GM23338 (cell line): ENCODE results near the gene RBM34. TPM values are rescaled to one million over a fixed set of nuclear protein-coding genes. Genes with fewer than 3 reads are reported as not detected.

Experiments
- ATAC-seq: fragments of 200-7000 bp; cut with Tn5 transposase; 3 replicates; pipeline ENCODE4 v1.9.1; 2020
- DNase-seq: peaks from one replicate; pipeline ENCODE4 v3.0.0-alpha.2; 2015; ENCODE audit warnings: low spot score
- H2AFZ ChIP-seq: fragments of 200-600 bp; sonication (generic); 2 replicates; pipeline ENCODE4 v1.8.0; 2016; ENCODE audit warnings: antibody characterized with exemption, mild to moderate bottlenecking, moderate library complexity
- H3F3A ChIP-seq: fragments of 200-600 bp; sonication (generic); replicated peaks from 2 replicates; pipeline ENCODE4 v1.8.0; 2017; ENCODE audit warnings: antibody characterized with exemption, mixed run types, low read depth
- H3K27ac ChIP-seq: fragments of 200-600 bp; sonication (generic); 2 replicates; pipeline ENCODE4 v1.6.1; 2016; ENCODE audit warnings: low read depth
- H3K27me3 ChIP-seq: fragments of 200-600 bp; sonication (generic); 2 replicates; pipeline ENCODE4 v1.8.0; 2016; ENCODE audit warnings: mild to moderate bottlenecking, mixed run types, moderate library complexity; ENCODE audit not compliant: insufficient read depth
- H3K36me3 ChIP-seq: fragments of 200-600 bp; sonication (generic); 2 replicates; pipeline ENCODE4 v1.8.0; 2016; ENCODE audit warnings: mild to moderate bottlenecking; ENCODE audit not compliant: insufficient read depth
- H3K4me1 ChIP-seq: fragments of 200-600 bp; sonication (generic); 2 replicates; pipeline ENCODE4 v1.8.0; 2016; ENCODE audit warnings: mild to moderate bottlenecking, moderate library complexity; ENCODE audit not compliant: insufficient read depth
- H3K4me2 ChIP-seq: fragments of 200-600 bp; sonication (generic); 2 replicates; pipeline ENCODE4 v1.7.1; 2017; ENCODE audit warnings: mixed run types
- H3K4me3 ChIP-seq: fragments of 200-600 bp; sonication (generic); 2 replicates; pipeline ENCODE4 v1.6.1; 2016; ENCODE audit warnings: mixed run types
- H3K79me2 ChIP-seq: fragments of 200-600 bp; sonication (generic); replicated peaks from 2 replicates; pipeline ENCODE4 v1.8.0; 2017; ENCODE audit warnings: mild to moderate bottlenecking; ENCODE audit not compliant: insufficient read depth
- H3K9me2 ChIP-seq: fragments of 200-600 bp; sonication (generic); 2 replicates; pipeline ENCODE4 v1.8.0; 2017; ENCODE audit not compliant: insufficient read depth
- H4K20me1 ChIP-seq: fragments of 200-600 bp; sonication (generic); replicated peaks from 2 replicates; pipeline ENCODE4 v1.8.0; 2017; ENCODE audit warnings: mild to moderate bottlenecking; ENCODE audit not compliant: insufficient read depth
- H3K27ac Mint-ChIP-seq: 2 replicates; pipeline ENCODE4 v1.8.0; 2020; ENCODE audit warnings: inconsistent platforms, mild to moderate bottlenecking, moderate library complexity, mixed read lengths
- H3K27me3 Mint-ChIP-seq: 3 replicates; pipeline ENCODE4 v1.8.0; 2022; ENCODE audit warnings: low read depth, mild to moderate bottlenecking, moderate library complexity, mixed read lengths, inconsistent platforms; ENCODE audit not compliant: insufficient read depth, poor library complexity
- H3K36me3 Mint-ChIP-seq: 3 replicates; pipeline ENCODE4 v1.8.0; 2021; ENCODE audit warnings: low read depth, mild to moderate bottlenecking, inconsistent platforms, moderate library complexity, mixed read lengths
- H3K4me1 Mint-ChIP-seq: 3 replicates; pipeline ENCODE4 v1.8.0; 2020; ENCODE audit warnings: mild to moderate bottlenecking, inconsistent platforms, mixed read lengths
- H3K4me3 Mint-ChIP-seq: 3 replicates; pipeline ENCODE4 v1.8.0; 2021; ENCODE audit warnings: moderate library complexity, mild to moderate bottlenecking, inconsistent platforms, mixed read lengths
- H3K9me3 Mint-ChIP-seq: 3 replicates; pipeline ENCODE4 v1.8.0; 2020; ENCODE audit warnings: moderate library complexity, mild to moderate bottlenecking, inconsistent platforms, mixed read lengths
- CREB1 ChIP-seq: fragments of 250-450 bp; sonication (Bioruptor Pico); IDR thresholded peaks from 2 replicates; pipeline ENCODE4 v1.5.0; 2020; ENCODE audit warnings: low read depth, mild to moderate bottlenecking, moderate library complexity
- CTCF ChIP-seq, 2 experiments: fragments of 200-600 bp in 1 of 2; sonication (generic) in 1 of 2; conservative IDR thresholded peaks; 2 replicates each; pipeline versions ENCODE4 v1.5.1 to v1.6.1; 2016 to 2017; ENCODE audit warnings: antibody characterized with exemption in 2 of 2, low read depth in 2 of 2, mild to moderate bottlenecking in 2 of 2, moderate library complexity in 1 of 2
- ETS1 ChIP-seq: IDR thresholded peaks from 2 replicates; pipeline ENCODE4 v1.6.1; 2016; ENCODE audit warnings: antibody characterized with exemption
- EZH2 ChIP-seq: fragments of 200-600 bp; sonication (generic); IDR thresholded peaks from one replicate; pipeline ENCODE4 v1.8.0; 2017; ENCODE audit warnings: antibody characterized with exemption, mild to moderate bottlenecking, low read depth; ENCODE audit not compliant: unreplicated experiment
- EZH2phosphoT487 ChIP-seq: fragments of 200-600 bp; sonication (generic); IDR thresholded peaks from one replicate; pipeline ENCODE4 v1.8.1; 2018; ENCODE audit warnings: antibody characterized with exemption; ENCODE audit not compliant: unreplicated experiment
- JUNB ChIP-seq: IDR thresholded peaks from one replicate; pipeline ENCODE4 v1.6.1; 2016; ENCODE audit warnings: antibody characterized with exemption; ENCODE audit not compliant: unreplicated experiment
- POLR2AphosphoS5 ChIP-seq: IDR thresholded peaks from 2 replicates; pipeline ENCODE4 v1.6.1; 2016; ENCODE audit warnings: antibody characterized with exemption, low read depth
- STAT1 ChIP-seq: IDR thresholded peaks from one replicate; pipeline ENCODE4 v1.6.1; 2016; ENCODE audit warnings: antibody characterized with exemption; ENCODE audit not compliant: unreplicated experiment
- ZNF331 ChIP-seq: fragments of 250-450 bp; sonication (Bioruptor Pico); IDR thresholded peaks from 2 replicates; pipeline ENCODE4 v1.5.0; 2020; ENCODE audit warnings: low read depth, mild to moderate bottlenecking, moderate library complexity
- ZNF462 ChIP-seq: fragments of 250-450 bp; sonication (Bioruptor Pico); IDR thresholded peaks from 2 replicates; pipeline ENCODE4 v1.5.0; 2020; ENCODE audit warnings: mild to moderate bottlenecking, moderate library complexity
- polyA plus RNA-seq: library from polyadenylated mRNA; unstranded; fragments of >200 nt; fragmentation: Nextera tagmentation; extraction: Ambion mirVana; gene quantifications from 2 replicates; pipeline ENCODE4 v1.2.1, GENCODE V29; 2016
- total RNA-seq: library from RNA; depleted of rRNA; stranded (reverse); fragments of >200 nt; shearing (Covaris generic); gene quantifications from 2 replicates; pipeline ENCODE4 v1.2.3, GENCODE V29; 2014

The RBM34 gene
- total and polyA plus RNA-seq, 2 experiments from 2014 or later: 51.8 to 177 TPM

DNA sequence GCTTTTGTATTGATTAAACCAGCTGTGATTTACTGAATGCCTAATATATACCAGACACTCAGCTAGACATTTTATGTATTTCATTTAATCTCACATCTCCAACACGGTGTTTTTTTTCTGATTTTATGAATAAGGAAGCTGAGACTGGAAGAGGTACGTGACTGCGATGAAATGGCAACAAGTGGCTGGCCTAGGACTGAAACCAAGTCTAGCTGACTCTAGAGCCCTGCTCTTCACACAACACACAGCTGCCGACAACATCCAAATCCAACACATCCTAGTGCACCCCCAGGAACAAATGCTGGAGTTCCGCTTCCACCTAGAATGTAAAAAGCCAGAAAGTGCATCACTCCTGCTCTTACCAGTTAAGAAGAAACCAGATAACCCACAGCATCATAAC is 21.7 kb downstream of the RBM34 start:
- Histone ChIP-seq H3K27me3 (no peaks in the 10 kb centered on the region), H3K27ac (no peak overlapping the region), H3K36me3 (peaks cover 48% of the 10 kb centered on the region), H3K9me2 (no peaks in the 10 kb centered on the region), H4K20me1 (0 out of 2 replicates have a peak, but pooled peaks cover 17% of the 10 kb centered on the region), H3K4me2 (no peak overlapping the region), H3K79me2 (peaks cover 38% of the 10 kb centered on the region), H3K4me3 (no peak overlapping the region), H3F3A (no peaks in the 10 kb centered on the region), H2AFZ (no peak overlapping the region), H3K4me1 (no peaks in the 10 kb centered on the region)
- no peak for DNase-seq
- no peaks in the 10 kb centered on the region for H3K4me1 Mint-ChIP-seq
- H3K4me3 Mint-ChIP-seq: no peak overlapping the region
- peaks cover 91% of the 10 kb centered on the region for H3K36me3 Mint-ChIP-seq
- no peaks in the 10 kb centered on the region; the same call in 2 of the 3 replicates for H3K9me3 Mint-ChIP-seq
- TF ChIP-seq JUNB (no peak), ZNF462 (CRISPR knock-in tag) (no peak), CREB1 (no peak), STAT1 (no peak), EZH2 (no peak), EZH2phosphoT487 (no peak)
- no peak overlapping the region for H3K27ac Mint-ChIP-seq
- ATAC-seq: no peak
- peaks cover 5% of the 10 kb centered on the region for H3K27me3 Mint-ChIP-seq

DNA sequence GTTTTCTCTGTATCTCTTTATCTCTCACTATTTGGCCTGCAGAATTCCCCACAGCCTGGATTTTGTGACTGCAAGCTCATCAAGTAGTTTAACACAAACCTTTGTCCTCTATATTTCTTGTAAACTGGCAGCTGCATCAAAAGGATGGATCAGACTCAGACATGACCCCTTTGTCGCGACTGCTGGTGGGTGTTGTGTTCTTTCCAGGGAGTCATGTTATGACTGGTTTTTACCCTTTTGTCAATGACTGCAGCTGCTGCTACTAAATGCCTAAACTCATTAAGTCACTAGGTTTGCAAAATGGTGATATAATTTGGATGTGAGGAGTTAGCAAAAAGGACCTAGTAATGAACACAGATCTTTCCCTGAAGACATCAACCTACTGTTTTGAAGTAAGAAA is 22.2 kb downstream of the RBM34 start:
- H3K36me3 Mint-ChIP-seq: peaks cover 91% of the 10 kb centered on the region
- ATAC-seq: no peak
- TF ChIP-seq STAT1: no peak
- no peak for TF ChIP-seq EZH2
- no peak for TF ChIP-seq CTCF (conservative IDR thresholded peaks at IDR 0.05; ENCODE audit: low read depth in 2 of 2)
- no peak for TF ChIP-seq ETS1
- TF ChIP-seq JUNB: no peak
- no peak for TF ChIP-seq ZNF331 (CRISPR knock-in tag)
- TF ChIP-seq EZH2phosphoT487: no peak
- TF ChIP-seq POLR2AphosphoS5: no peak

More for the DNA sequence above, 22.2 kb downstream of the RBM34 start:
- Histone ChIP-seq H3K4me1 (no peaks in the 10 kb centered on the region), H3K27me3 (no peaks in the 10 kb centered on the region), H3K4me3 (no peak overlapping the region), H3K79me2 (peaks cover 35% of the 10 kb centered on the region), H2AFZ (no peak overlapping the region), H3K36me3 (peaks cover 52% of the 10 kb centered on the region), H3F3A (no peaks in the 10 kb centered on the region), H3K4me2 (no peak overlapping the region), H4K20me1 (0 out of 2 replicates have a peak, but pooled peaks cover 17% of the 10 kb centered on the region), H3K27ac (no peak overlapping the region), H3K9me2 (no peaks in the 10 kb centered on the region)
- no peak overlapping the region for H3K4me3 Mint-ChIP-seq
- H3K9me3 Mint-ChIP-seq: no peaks in the 10 kb centered on the region
- DNase-seq: no peak
- H3K4me1 Mint-ChIP-seq: no peaks in the 10 kb centered on the region
- peaks cover 5% of the 10 kb centered on the region for H3K27me3 Mint-ChIP-seq
- no peak overlapping the region for H3K27ac Mint-ChIP-seq
